Lower leg skin (tissue), 3 donors: Measurements from ENCODE around the gene COX6A1.

Source experiments
- POLR2A ChIP-seq, 2 donors: fragments of 450-650 bp; IDR thresholded peaks; one replicate each; pipeline ENCODE4 v1.6.1; 2016 to 2017; ENCODE audit warnings: antibody characterized with exemption in 2 of 2, mild to moderate bottlenecking in 1 of 2, moderate library complexity in 1 of 2
- TF ChIP-seq, protein P1 (sequence below), 3 donors: fragments of 450-650 bp; IDR thresholded peaks; one replicate each; pipeline ENCODE4 v1.5.1; 2016; ENCODE audit warnings: antibody characterized with exemption in 3 of 3, mild to moderate bottlenecking in 3 of 3, moderate library complexity in 2 of 3

DNA sequence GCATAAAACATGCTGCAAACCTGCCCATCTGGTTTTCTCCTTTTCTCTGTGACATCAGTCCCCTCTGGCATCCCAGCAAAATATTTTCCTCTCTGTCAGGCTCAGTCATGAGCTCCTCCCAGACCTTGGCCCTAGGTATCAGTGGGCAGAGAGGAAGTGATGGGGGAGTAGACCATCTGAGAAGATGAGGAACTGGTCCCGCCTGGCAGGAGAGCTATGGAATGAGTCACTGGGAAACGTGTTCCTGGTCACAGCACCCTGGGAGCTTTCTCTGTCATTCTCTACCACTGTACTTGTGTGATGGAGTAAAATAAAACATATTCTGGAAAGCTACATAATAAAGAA is 36.7 kb downstream of the COX6A1 start:
- TF ChIP-seq, protein P1, sequence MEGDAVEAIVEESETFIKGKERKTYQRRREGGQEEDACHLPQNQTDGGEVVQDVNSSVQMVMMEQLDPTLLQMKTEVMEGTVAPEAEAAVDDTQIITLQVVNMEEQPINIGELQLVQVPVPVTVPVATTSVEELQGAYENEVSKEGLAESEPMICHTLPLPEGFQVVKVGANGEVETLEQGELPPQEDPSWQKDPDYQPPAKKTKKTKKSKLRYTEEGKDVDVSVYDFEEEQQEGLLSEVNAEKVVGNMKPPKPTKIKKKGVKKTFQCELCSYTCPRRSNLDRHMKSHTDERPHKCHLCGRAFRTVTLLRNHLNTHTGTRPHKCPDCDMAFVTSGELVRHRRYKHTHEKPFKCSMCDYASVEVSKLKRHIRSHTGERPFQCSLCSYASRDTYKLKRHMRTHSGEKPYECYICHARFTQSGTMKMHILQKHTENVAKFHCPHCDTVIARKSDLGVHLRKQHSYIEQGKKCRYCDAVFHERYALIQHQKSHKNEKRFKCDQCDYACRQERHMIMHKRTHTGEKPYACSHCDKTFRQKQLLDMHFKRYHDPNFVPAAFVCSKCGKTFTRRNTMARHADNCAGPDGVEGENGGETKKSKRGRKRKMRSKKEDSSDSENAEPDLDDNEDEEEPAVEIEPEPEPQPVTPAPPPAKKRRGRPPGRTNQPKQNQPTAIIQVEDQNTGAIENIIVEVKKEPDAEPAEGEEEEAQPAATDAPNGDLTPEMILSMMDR (IDR thresholded peaks at IDR 0.05) = no peak
- TF ChIP-seq POLR2A (IDR thresholded peaks at IDR 0.05) = no peak
